Nephron progenitor cell (in vitro differentiated cells): ENCODE results near the gene IFFO2.

ENCODE experiments used
- DNase-seq: peaks from one replicate; pipeline ENCODE4 v3.0.0; 2021
- H3K27ac Mint-ChIP-seq: 2 replicates; pipeline ENCODE4 v1.8.0; 2021; ENCODE audit warnings: mild to moderate bottlenecking, moderate library complexity, mixed read lengths
- H3K27me3 Mint-ChIP-seq: 2 replicates; pipeline ENCODE4 v1.8.0; 2021; ENCODE audit warnings: mild to moderate bottlenecking, low read depth, mixed read lengths; ENCODE audit not compliant: poor library complexity
- H3K36me3 Mint-ChIP-seq: 2 replicates; pipeline ENCODE4 v1.8.0; 2021; ENCODE audit warnings: low read depth, mixed read lengths
- H3K4me1 Mint-ChIP-seq: 2 replicates; pipeline ENCODE4 v1.8.0; 2021; ENCODE audit warnings: mixed read lengths
- H3K4me3 Mint-ChIP-seq: 2 replicates; pipeline ENCODE4 v1.8.0; 2021; ENCODE audit warnings: mild to moderate bottlenecking, moderate library complexity, mixed read lengths
- H3K9me3 Mint-ChIP-seq: 2 replicates; pipeline ENCODE4 v1.8.0; 2021; ENCODE audit warnings: mild to moderate bottlenecking, moderate library complexity, mixed read lengths
- TF ChIP-seq, protein P1 (sequence below): fragments of 200-600 bp; sonication (generic); IDR thresholded peaks from 2 replicates; pipeline ENCODE4 v1.5.0; 2021; ENCODE audit warnings: antibody characterized with exemption

Gene IFFO2

GRCh38 chr1:18974606-18975005, 18.1 kb upstream of the IFFO2 start:
- Mint-ChIP-seq H3K27ac (no peak overlapping the region), H3K9me3 (no peaks in the 10 kb centered on the region), H3K36me3 (no peaks in the 10 kb centered on the region), H3K4me3 (no peak overlapping the region), H3K4me1 (peaks cover 17% of the 10 kb centered on the region), H3K27me3 (peaks cover 18% of the 10 kb centered on the region)
- TF ChIP-seq, protein P1, sequence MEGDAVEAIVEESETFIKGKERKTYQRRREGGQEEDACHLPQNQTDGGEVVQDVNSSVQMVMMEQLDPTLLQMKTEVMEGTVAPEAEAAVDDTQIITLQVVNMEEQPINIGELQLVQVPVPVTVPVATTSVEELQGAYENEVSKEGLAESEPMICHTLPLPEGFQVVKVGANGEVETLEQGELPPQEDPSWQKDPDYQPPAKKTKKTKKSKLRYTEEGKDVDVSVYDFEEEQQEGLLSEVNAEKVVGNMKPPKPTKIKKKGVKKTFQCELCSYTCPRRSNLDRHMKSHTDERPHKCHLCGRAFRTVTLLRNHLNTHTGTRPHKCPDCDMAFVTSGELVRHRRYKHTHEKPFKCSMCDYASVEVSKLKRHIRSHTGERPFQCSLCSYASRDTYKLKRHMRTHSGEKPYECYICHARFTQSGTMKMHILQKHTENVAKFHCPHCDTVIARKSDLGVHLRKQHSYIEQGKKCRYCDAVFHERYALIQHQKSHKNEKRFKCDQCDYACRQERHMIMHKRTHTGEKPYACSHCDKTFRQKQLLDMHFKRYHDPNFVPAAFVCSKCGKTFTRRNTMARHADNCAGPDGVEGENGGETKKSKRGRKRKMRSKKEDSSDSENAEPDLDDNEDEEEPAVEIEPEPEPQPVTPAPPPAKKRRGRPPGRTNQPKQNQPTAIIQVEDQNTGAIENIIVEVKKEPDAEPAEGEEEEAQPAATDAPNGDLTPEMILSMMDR, result no peak
- DNase-seq, result no peak

DNA sequence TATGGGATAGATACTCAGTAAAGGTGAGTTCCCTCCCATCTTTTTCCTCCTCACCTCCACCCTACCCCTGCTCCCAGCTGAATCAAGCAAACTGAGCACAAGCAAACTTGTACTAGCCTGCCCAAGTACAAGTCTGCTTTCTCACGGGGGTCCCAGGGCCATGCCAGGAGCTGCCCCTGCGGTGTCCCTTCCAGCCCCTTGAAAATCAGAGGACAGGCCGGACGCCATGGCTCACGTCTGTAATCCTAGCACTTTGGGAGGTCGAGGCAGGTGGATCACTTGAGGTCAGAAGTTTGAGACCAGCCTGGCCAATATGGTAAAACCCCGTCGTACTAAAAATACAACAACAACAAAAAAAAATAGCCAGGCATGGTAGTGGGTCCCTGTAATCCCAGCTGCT, 17.5 kb upstream of the IFFO2 start:
- H3K9me3 Mint-ChIP-seq, result no peaks in the 10 kb centered on the region
- TF ChIP-seq, protein P1, result no peak
- H3K4me3 Mint-ChIP-seq, result no peak overlapping the region
- no peak overlapping the region for H3K27ac Mint-ChIP-seq
- H3K27me3 Mint-ChIP-seq, result peaks cover 16% of the 10 kb centered on the region
- peaks cover 18% of the 10 kb centered on the region for H3K4me1 Mint-ChIP-seq
- no peaks in the 10 kb centered on the region for H3K36me3 Mint-ChIP-seq
- DNase-seq, result no peak

- Mint-ChIP-seq H3K27ac (peak overlapping the region; percentile 82), H3K4me3 (no peak overlapping the region), H3K9me3 (no peaks in the 10 kb centered on the region), H3K4me1 (peaks cover 17% of the 10 kb centered on the region), H3K36me3 (no peaks in the 10 kb centered on the region), H3K27me3 (peaks cover 12% of the 10 kb centered on the region)
- TF ChIP-seq, protein P1, result no peak
- no peak for DNase-seq
These were observed 17.0 kb upstream of the IFFO2 start for GRCh38 chr1:18973446-18973955.

- H3K4me1 Mint-ChIP-seq, result peaks cover 19% of the 10 kb centered on the region
- peak overlapping the region; percentile 82 for H3K27ac Mint-ChIP-seq
- DNase-seq, result no peak
- TF ChIP-seq, protein P1, result no peak
- peaks cover 12% of the 10 kb centered on the region for H3K27me3 Mint-ChIP-seq
- no peaks in the 10 kb centered on the region for H3K9me3 Mint-ChIP-seq
- no peak overlapping the region for H3K4me3 Mint-ChIP-seq
- no peaks in the 10 kb centered on the region for H3K36me3 Mint-ChIP-seq
These were observed 16.5 kb upstream of the IFFO2 start for GRCh38 chr1:18972991-18973390.

DNA sequence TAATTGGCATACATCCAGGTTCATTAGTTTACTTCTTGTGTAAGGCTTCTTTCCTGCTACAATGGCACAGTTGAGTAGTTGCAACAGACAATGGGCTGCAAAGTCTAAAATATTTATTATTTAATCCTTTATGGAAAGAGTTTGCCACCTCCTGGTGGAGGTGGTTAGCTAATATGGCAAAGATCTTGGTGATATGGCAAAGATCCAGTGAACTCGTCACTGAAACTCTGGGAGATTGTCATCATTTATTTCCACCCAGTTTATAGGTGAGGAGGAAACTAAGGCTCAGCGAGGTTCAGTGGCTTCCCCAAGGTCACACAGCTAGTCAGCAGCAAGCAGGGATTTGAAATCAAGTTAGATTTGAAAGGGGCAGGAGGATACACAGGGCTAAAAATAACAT, 16.1 kb upstream of the IFFO2 start:
- no peak for DNase-seq
- no peak overlapping the region for H3K4me3 Mint-ChIP-seq
- peaks cover 19% of the 10 kb centered on the region for H3K4me1 Mint-ChIP-seq
- no peaks in the 10 kb centered on the region for H3K36me3 Mint-ChIP-seq
- TF ChIP-seq, protein P1, result no peak
- no peaks in the 10 kb centered on the region for H3K9me3 Mint-ChIP-seq
- no peak overlapping the region for H3K27ac Mint-ChIP-seq
- peaks cover 12% of the 10 kb centered on the region for H3K27me3 Mint-ChIP-seq

- no peak overlapping the region for H3K27ac Mint-ChIP-seq
- H3K4me1 Mint-ChIP-seq, result peaks cover 24% of the 10 kb centered on the region
- DNase-seq, result no peak
- H3K27me3 Mint-ChIP-seq, result peaks cover 19% of the 10 kb centered on the region
- TF ChIP-seq, protein P1, result no peak
- no peak overlapping the region for H3K4me3 Mint-ChIP-seq
- no peaks in the 10 kb centered on the region for H3K9me3 Mint-ChIP-seq
- H3K36me3 Mint-ChIP-seq, result no peaks in the 10 kb centered on the region
These were observed 14.3 kb upstream of the IFFO2 start for GRCh38 chr1:18970762-18971161.
